ENCODE data around the gene PUM2.
"Not testable (repeated sequence)": the region's sequence is repeated elsewhere in the genome, so short reads cannot be mapped to it uniquely, and the experiment has no call there.

DNA sequence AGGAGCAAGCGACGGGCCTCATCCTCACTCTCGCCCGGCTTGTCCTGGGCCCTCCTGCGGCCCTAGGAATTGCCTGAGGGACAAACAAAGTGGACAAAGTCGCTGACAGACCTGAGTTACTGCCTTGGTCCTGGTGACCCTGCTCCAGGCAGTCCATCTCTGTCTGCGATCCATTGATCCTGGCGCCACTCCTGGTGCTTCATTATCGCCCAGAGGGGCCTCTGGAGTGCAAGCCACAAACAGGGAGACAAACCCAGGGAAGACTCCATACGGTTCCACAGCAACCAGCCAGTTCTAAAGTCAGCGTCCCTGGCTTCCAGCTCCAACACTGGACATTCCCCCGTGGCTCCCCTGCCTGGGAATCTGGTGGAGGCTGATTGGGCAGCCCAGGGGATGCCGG lies 24.3 kb upstream of the PUM2 start:
- TF ChIP-seq, protein P1, sequence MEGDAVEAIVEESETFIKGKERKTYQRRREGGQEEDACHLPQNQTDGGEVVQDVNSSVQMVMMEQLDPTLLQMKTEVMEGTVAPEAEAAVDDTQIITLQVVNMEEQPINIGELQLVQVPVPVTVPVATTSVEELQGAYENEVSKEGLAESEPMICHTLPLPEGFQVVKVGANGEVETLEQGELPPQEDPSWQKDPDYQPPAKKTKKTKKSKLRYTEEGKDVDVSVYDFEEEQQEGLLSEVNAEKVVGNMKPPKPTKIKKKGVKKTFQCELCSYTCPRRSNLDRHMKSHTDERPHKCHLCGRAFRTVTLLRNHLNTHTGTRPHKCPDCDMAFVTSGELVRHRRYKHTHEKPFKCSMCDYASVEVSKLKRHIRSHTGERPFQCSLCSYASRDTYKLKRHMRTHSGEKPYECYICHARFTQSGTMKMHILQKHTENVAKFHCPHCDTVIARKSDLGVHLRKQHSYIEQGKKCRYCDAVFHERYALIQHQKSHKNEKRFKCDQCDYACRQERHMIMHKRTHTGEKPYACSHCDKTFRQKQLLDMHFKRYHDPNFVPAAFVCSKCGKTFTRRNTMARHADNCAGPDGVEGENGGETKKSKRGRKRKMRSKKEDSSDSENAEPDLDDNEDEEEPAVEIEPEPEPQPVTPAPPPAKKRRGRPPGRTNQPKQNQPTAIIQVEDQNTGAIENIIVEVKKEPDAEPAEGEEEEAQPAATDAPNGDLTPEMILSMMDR (IDR thresholded peaks at IDR 0.05; ENCODE audit: insufficient read depth, low read length, poor library complexity, severe bottlenecking), result not testable (repeated sequence)
- not testable (repeated sequence) for TF ChIP-seq EZH2phosphoT487 (conservative IDR thresholded peaks at IDR 0.05; ENCODE audit: low read length)
